AG04450 (cell line): Measurements from ENCODE around the gene CRACDL. TPM values are rescaled to one million over a fixed set of nuclear protein-coding genes. Genes with fewer than 3 reads are reported as not detected.

ENCODE experiments used
- CTCF ChIA-PET: fragments of 300-600, 350-600 bp; formaldehyde crosslinking; extraction: SDS; loops from one replicate; lab custom pipeline; 2022; ENCODE audit warnings: antibody characterized with exemption, inconsistent platforms; lab: Charles Lee
- POLR2A ChIA-PET: fragments of 350-600 bp; formaldehyde crosslinking; extraction: SDS; loops from one replicate; lab custom pipeline; 2021; ENCODE audit warnings: antibody characterized with exemption, inconsistent platforms; lab: Yijun Ruan, JAX
- DNase-seq: peaks from one replicate; pipeline ENCODE4 v3.0.0-alpha.2; 2011; ENCODE audit warnings: low read depth, low spot score
- H3K27ac ChIP-seq: one replicate; pipeline ENCODE4 v1.5.1; 2012; ENCODE audit warnings: low read depth, low read length, control low read depth
- H3K27me3 ChIP-seq: one replicate; pipeline ENCODE4 v1.6.0; 2012; ENCODE audit warnings: low read length; ENCODE audit not compliant: control insufficient read depth, insufficient read depth
- H3K4me3 ChIP-seq: 2 replicates; pipeline ENCODE4 v1.5.1; 2011; ENCODE audit warnings: mild to moderate bottlenecking, low read depth, low read length, control low read depth
- H3K9me3 ChIP-seq: 2 replicates; pipeline ENCODE4 v1.5.1; 2012; ENCODE audit warnings: low read length; ENCODE audit not compliant: control insufficient read depth, insufficient read depth
- CTCF ChIP-seq: IDR thresholded peaks from 2 replicates; pipeline ENCODE4 v1.5.1; 2011; ENCODE audit warnings: low read depth, low read length, control low read depth, inconsistent platforms
- polyA plus RNA-seq: library from polyadenylated mRNA; depleted of rRNA; stranded (reverse); fragments of >200 nt; gene quantifications from 2 replicates; pipeline ENCODE4 v1.2.3, GENCODE V29; 2011

The CRACDL gene
- polyA plus RNA-seq, 1 experiment, result not detected

GRCh38 chr2:98808546-98808945 is 127.5 kb downstream of the CRACDL start:
- Histone ChIP-seq H3K27me3 (peaks cover 10% of the 10 kb centered on the region), H3K4me3 (no peak overlapping the region), H3K9me3 (no peaks in the 10 kb centered on the region), H3K27ac (no peak overlapping the region)
- CTCF ChIA-PET, result no interaction called here
- TF ChIP-seq CTCF, result no peak
- no peak for DNase-seq
- POLR2A ChIA-PET, result no interaction called here

GRCh38 chr2:98807929-98808328 is 128.1 kb downstream of the CRACDL start:
- H3K27me3 ChIP-seq, result peaks cover 10% of the 10 kb centered on the region
- no peak for DNase-seq
- no peak overlapping the region for H3K4me3 ChIP-seq
- ChIA-PET POLR2A (no interaction called here), CTCF (no interaction called here)
- no peak overlapping the region for H3K27ac ChIP-seq
- H3K9me3 ChIP-seq, result no peaks in the 10 kb centered on the region
- no peak for TF ChIP-seq CTCF

GRCh38 chr2:98807221-98807620 is 128.8 kb downstream of the CRACDL start:
- no peak overlapping the region for H3K4me3 ChIP-seq
- POLR2A ChIA-PET, result no interaction called here
- H3K9me3 ChIP-seq, result no peaks in the 10 kb centered on the region
- DNase-seq, result no peak
- H3K27me3 ChIP-seq, result peaks cover 10% of the 10 kb centered on the region
- no peak overlapping the region for H3K27ac ChIP-seq
- CTCF ChIA-PET, result no interaction called here
- no peak for TF ChIP-seq CTCF

GRCh38 chr2:98806236-98806697 is 129.8 kb downstream of the CRACDL start:
- H3K27me3 ChIP-seq, result peaks cover 10% of the 10 kb centered on the region
- CTCF ChIA-PET, result no interaction called here
- no peak overlapping the region for H3K27ac ChIP-seq
- no peaks in the 10 kb centered on the region for H3K9me3 ChIP-seq
- no peak overlapping the region for H3K4me3 ChIP-seq
- no peak for DNase-seq
- no peak for TF ChIP-seq CTCF
- POLR2A ChIA-PET, result no interaction called here

GRCh38 chr2:98805412-98806171 is 130.4 kb downstream of the CRACDL start:
- ChIA-PET POLR2A (no interaction called here), CTCF (no interaction called here)
- DNase-seq, result no peak
- no peak overlapping the region for H3K4me3 ChIP-seq
- peaks cover 10% of the 10 kb centered on the region for H3K27me3 ChIP-seq
- no peak for TF ChIP-seq CTCF
- no peak overlapping the region for H3K27ac ChIP-seq
- no peaks in the 10 kb centered on the region for H3K9me3 ChIP-seq
